CD8-positive, alpha-beta memory T cell (primary cell): ENCODE measurements around the gene CMC1. TPM values are rescaled to one million over a fixed set of nuclear protein-coding genes. Genes with fewer than 3 reads are reported as not detected.

ENCODE experiments used
- polyA plus RNA-seq: library from polyadenylated mRNA; unstranded; fragments of 300-500 nt; fragmentation: Illumina TruSeq; gene quantifications from one replicate; pipeline ENCODE4 v1.2.3, GENCODE V29; 2021
- total RNA-seq, 2 experiments: library from RNA; stranded (reverse); gene quantifications; one replicate each; pipeline ENCODE4 v1.2.3, GENCODE V29; 2021

Gene CMC1
- total and polyA plus RNA-seq, 3 experiments from 2014 or later = 46.3 to 205 (median 50.1) TPM

Other genes with a start within 250 kb of the CMC1 start
- gene ZCWPW2, start 107.1 kb downstream of the CMC1 start, total RNA-seq = under 1 TPM; 0.20 to 0.27 TPM
- gene ZCWPW2, start 107.1 kb downstream of the CMC1 start, polyA plus RNA-seq = 0.66 TPM
- gene AZI2, start 107.2 kb downstream of the CMC1 start, total RNA-seq = 10 to 100 TPM; 34.5 to 36.4 TPM
- 51.8 TPM for gene AZI2, start 107.2 kb downstream of the CMC1 start, polyA plus RNA-seq